CD4-positive, alpha-beta T cell (primary cell): ENCODE results near the gene BRD9. TPM values are rescaled to one million over a fixed set of nuclear protein-coding genes. Genes with fewer than 3 reads are reported as not detected.

Experiments used
- ATAC-seq: fragments of 200-7000 bp; cut with Tn5 transposase; one replicate; pipeline ENCODE4 v1.10.0; 2022; ENCODE audit warnings: mild to moderate bottlenecking; ENCODE audit not compliant: poor library complexity
- CTCF ChIA-PET: fragments of 350-600 bp; sonication (Branson Sonifier 250); formaldehyde crosslinking; loops from one replicate; lab custom pipeline; 2021; ENCODE audit warnings: antibody characterized with exemption, inconsistent platforms; lab: Charles Lee
- POLR2A ChIA-PET: fragments of 350-600 bp; sonication (Branson Sonifier 250); formaldehyde crosslinking; loops from one replicate; lab custom pipeline; 2021; ENCODE audit warnings: antibody characterized with exemption, inconsistent platforms; lab: Charles Lee
- DNase-seq, 14 experiments: peaks; one replicate each; pipeline ENCODE4 v3.0.0-alpha.2; 2013 to 2020; ENCODE audit warnings: mixed read lengths in 2 of 14
- H3K27ac ChIP-seq, 2 donors: one replicate each; pipeline versions ENCODE4 v1.5.1 to v1.7.0; 2013; ENCODE audit warnings: low read length in 2 of 2, low read depth in 1 of 2, mild to moderate bottlenecking in 1 of 2
- H3K27me3 ChIP-seq, 2 experiments: 1 replicate in 1 of 2; 2 replicates in 1 of 2; pipeline versions ENCODE4 v1.6.1 to v1.7.0; 2013; ENCODE audit warnings: low read length in 2 of 2, control low read depth in 1 of 2, mild to moderate bottlenecking in 1 of 2, moderate library complexity in 1 of 2; ENCODE audit not compliant: insufficient read depth in 2 of 2, control insufficient read depth in 1 of 2
- H3K36me3 ChIP-seq: one replicate; pipeline ENCODE4 v1.6.1; 2013; ENCODE audit warnings: low read length, control low read depth; ENCODE audit not compliant: insufficient read depth
- H3K4me1 ChIP-seq: one replicate; pipeline ENCODE4 v1.6.1; 2013; ENCODE audit warnings: low read length, control low read depth; ENCODE audit not compliant: insufficient read depth
- H3K4me3 ChIP-seq: one replicate; pipeline ENCODE4 v1.5.1; 2013; ENCODE audit warnings: mild to moderate bottlenecking, low read length, moderate library complexity
- H3K9me3 ChIP-seq, 2 experiments: 1 replicate in 1 of 2; 2 replicates in 1 of 2; pipeline versions ENCODE4 v1.6.1 to v1.7.0; 2013; ENCODE audit warnings: low read length in 2 of 2, mild to moderate bottlenecking in 2 of 2, control low read depth in 1 of 2, moderate library complexity in 1 of 2; ENCODE audit not compliant: control insufficient read depth in 1 of 2, insufficient read depth in 1 of 2
- H3K27ac Mint-ChIP-seq: one replicate; pipeline ENCODE4 v1.8.0; 2020; ENCODE audit warnings: mixed read lengths
- H3K27me3 Mint-ChIP-seq: one replicate; pipeline ENCODE4 v1.8.0; 2021; ENCODE audit warnings: mixed read lengths
- H3K36me3 Mint-ChIP-seq: one replicate; pipeline ENCODE4 v1.8.0; 2021; ENCODE audit warnings: low read depth, mixed read lengths
- H3K4me1 Mint-ChIP-seq: one replicate; pipeline ENCODE4 v1.8.0; 2021; ENCODE audit warnings: low read depth, mixed read lengths
- H3K4me3 Mint-ChIP-seq: one replicate; pipeline ENCODE4 v1.8.0; 2020; ENCODE audit warnings: mild to moderate bottlenecking, mixed read lengths
- H3K9me3 Mint-ChIP-seq: one replicate; pipeline ENCODE4 v1.8.0; 2020; ENCODE audit warnings: mixed read lengths
- CTCF ChIP-seq: fragments of 200-600 bp; IDR thresholded peaks from one replicate; pipeline ENCODE4 v1.8.0; 2022; ENCODE audit warnings: antibody characterized with exemption, mild to moderate bottlenecking
- intact Hi-C, 2 experiments: fragments of 100-400 bp; cut with DNase I in 1 of 2; cut with micrococcal nuclease in 1 of 2; formaldehyde crosslinking; loops; one replicate each; pipeline versions ENCODE4 v1.15.1 to v1.9.0; 2023 to 2025; cut with DNase I, micrococcal nuclease
- total RNA-seq, 174 experiments: library from RNA in 2 of 174; stranded (reverse) in 2 of 174; gene quantifications; one replicate each; pipeline ENCODE4 v1.2.3 and lab custom pipeline; 2021 to 2026

Gene BRD9
- total RNA-seq, 2 experiments from 2014 or later: 109 TPM

- Histone ChIP-seq H3K9me3 (peaks cover 0 to 7% of the 10 kb centered on the region in 2 experiments), H3K27me3 (no peaks in the 10 kb centered on the region), H3K4me1 (no peaks in the 10 kb centered on the region), H3K27ac (no peak overlapping the region), H3K36me3 (peaks cover 77% of the 10 kb centered on the region), H3K4me3 (no peak overlapping the region)
- Mint-ChIP-seq H3K36me3 (peaks cover 65% of the 10 kb centered on the region), H3K27ac (no peak overlapping the region), H3K27me3 (no peaks in the 10 kb centered on the region), H3K4me3 (no peak overlapping the region), H3K4me1 (no peaks in the 10 kb centered on the region), H3K9me3 (no peaks in the 10 kb centered on the region)
- ATAC-seq: no peak
- CTCF ChIA-PET: no interaction called here
- intact Hi-C loops: no loop called here
- POLR2A ChIA-PET: no interaction called here
- DNase-seq: no peak
- TF ChIP-seq CTCF: no peak
Measured at GRCh38 chr5:865168-865521, 27.5 kb downstream of the BRD9 start.

- H3K27ac ChIP-seq: no peak overlapping the region
- H3K27me3 Mint-ChIP-seq: no peaks in the 10 kb centered on the region
- ATAC-seq (no peak), DNase-seq (no peak)
- no peaks in the 10 kb centered on the region for H3K27me3 ChIP-seq
- peaks cover 72% of the 10 kb centered on the region for H3K36me3 ChIP-seq
- no peaks in the 10 kb centered on the region for H3K4me1 Mint-ChIP-seq
- H3K4me3 ChIP-seq: no peak overlapping the region
- no peaks in the 10 kb centered on the region for H3K9me3 Mint-ChIP-seq
- intact Hi-C loops: no loop called here
- H3K9me3 ChIP-seq: peaks cover 0 to 7% of the 10 kb centered on the region in 2 experiments
- ChIA-PET POLR2A (no interaction called here), CTCF (no interaction called here)
- no peak overlapping the region for H3K27ac Mint-ChIP-seq
- no peak overlapping the region for H3K4me3 Mint-ChIP-seq
- H3K4me1 ChIP-seq: no peaks in the 10 kb centered on the region
- H3K36me3 Mint-ChIP-seq: peaks cover 60% of the 10 kb centered on the region
- TF ChIP-seq CTCF: no peak
Measured at GRCh38 chr5:864492-865167, 28.0 kb downstream of the BRD9 start.

- CTCF ChIA-PET: no interaction called here
Measured at GRCh38 chr5:863244-863805, 29.3 kb downstream of the BRD9 start.

More at GRCh38 chr5:863244-863805, 29.3 kb downstream of the BRD9 start:
- H3K27me3 Mint-ChIP-seq: no peaks in the 10 kb centered on the region
- intact Hi-C loops: no loop called here
- H3K9me3 ChIP-seq: peaks cover 0 to 7% of the 10 kb centered on the region in 2 experiments
- H3K27me3 ChIP-seq: no peaks in the 10 kb centered on the region
- no peak for TF ChIP-seq CTCF
- no peak overlapping the region for H3K27ac ChIP-seq
- no peak overlapping the region for H3K4me3 ChIP-seq
- no peaks in the 10 kb centered on the region for H3K4me1 ChIP-seq
- POLR2A ChIA-PET: no interaction called here
- H3K4me3 Mint-ChIP-seq: no peak overlapping the region
- peaks cover 59% of the 10 kb centered on the region for H3K36me3 ChIP-seq
- H3K9me3 Mint-ChIP-seq: no peaks in the 10 kb centered on the region
- H3K36me3 Mint-ChIP-seq: peaks cover 57% of the 10 kb centered on the region
- ATAC-seq: peak; percentile 8
- H3K4me1 Mint-ChIP-seq: no peaks in the 10 kb centered on the region
- H3K27ac Mint-ChIP-seq: no peak overlapping the region
- DNase-seq: no peak
